CD1c-positive myeloid dendritic cell (primary cell): Measurements from ENCODE around the gene IL19.

Source experiments
- DNase-seq: peaks from one replicate; pipeline ENCODE4 v3.0.0-alpha.2; 2016; ENCODE audit errors: extremely low spot score

The IL19 gene

DNA sequence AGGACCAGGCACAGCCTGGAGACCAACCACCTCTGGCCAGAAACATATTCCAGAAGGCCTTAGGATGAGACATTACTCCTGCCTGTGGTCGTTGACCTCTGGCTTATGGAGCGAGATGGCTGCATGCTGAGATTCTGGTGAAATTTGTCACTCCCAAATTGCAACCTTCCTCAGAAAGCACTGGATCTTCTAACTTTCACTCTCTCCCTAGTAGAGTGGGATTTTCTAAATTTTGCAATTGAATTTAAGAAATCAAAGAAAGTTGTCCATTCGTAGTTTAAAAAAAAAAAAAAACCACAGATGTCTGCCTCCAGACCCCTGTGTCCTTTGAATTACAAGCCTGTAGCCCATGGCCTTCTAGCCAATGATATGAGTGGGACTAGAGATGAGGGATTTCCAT, 30.3 kb downstream of the IL19 start:
- DNase-seq, result no peak

DNA sequence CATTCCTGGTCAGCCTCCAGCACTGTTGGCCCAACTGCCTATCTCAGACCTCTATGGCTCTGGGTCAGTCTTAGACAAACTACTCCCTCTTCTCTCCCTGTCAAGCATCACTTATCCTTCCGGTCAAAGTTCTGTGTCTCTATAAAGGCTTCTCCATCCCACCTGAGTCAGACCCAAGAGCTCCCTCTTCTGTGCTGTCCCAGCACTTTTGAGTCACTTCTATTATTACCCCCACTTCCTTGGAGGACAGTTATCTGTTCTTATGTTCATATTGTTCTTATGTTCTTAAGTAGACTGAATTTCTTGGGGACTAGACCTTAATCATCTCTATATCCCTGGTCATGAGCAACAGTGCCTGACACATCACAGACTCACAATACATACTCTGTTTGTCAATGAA, 30.9 kb downstream of the IL19 start:
- DNase-seq, result no peak

DNA sequence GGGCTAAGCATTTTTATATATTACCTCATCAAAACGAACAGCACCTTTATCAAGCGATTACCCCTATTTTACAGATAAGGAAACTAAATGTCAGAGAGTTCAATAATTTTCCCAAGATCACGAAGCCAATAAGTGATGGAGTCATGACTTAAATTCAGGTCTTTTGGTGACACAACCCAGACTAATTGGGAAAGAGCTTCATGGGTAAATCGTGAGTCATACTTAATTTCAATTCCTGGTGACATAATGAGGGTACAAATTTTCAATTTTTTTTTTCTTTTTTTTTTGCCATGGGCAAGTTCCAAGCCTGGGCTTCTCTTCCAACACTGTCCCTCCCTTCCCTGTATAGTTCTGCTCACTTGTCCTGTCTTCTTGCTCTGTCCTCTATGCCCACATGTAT, 31.8 kb downstream of the IL19 start:
- peak; percentile 70 for DNase-seq

DNA sequence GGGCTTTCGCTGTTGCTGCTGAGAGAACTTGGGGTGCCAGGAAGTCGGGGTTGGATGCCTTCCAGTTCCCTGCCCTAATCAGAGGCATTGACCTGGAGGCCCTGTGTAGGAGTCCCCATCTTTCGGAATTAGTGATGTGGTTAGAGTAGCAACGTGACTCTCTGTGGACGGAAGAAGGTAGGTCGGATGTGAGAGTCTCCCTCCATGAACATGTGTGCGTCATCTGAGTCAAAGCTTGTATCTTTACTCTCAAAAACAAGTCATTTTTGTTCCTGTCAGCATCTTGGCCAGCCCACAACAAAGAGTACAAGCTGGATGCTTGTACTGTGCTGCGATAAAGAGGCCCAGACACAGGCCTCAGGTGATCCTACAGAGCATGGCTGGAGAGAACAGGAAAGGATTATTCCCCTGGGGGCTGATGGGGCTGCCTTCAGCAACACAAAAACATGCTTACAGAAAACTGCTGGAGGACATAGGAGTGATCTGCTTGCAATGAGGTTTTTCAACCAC, 32.7 kb downstream of the IL19 start:
- DNase-seq, result peak; percentile 54

DNA sequence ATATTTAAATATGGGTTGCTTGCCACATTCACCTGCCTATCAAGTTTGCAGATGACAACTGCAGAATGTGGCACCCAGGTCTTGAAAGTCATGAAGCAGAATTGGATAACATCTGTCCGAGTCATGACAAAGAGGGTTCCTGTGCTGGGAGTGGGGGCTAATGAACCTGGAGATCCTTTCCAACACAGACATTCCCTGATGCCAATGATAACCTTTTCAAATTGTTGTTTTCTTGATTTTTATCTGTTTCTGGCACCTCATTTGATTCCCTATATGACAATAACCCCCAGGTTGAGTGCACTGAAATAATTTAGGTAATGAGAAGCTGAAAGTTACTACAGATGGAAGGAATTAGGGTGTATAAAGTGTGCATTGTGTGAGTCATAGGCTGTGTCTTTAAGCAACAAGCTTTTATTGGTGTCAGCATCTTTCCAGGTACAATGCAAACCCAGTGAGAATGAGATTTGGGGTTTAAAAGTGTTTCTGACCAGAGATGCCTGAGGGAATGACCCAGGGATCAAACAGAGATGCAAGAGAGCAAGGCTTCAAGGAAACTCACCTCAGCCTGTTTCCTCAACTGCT, 33.7 kb downstream of the IL19 start:
- no peak for DNase-seq

DNA sequence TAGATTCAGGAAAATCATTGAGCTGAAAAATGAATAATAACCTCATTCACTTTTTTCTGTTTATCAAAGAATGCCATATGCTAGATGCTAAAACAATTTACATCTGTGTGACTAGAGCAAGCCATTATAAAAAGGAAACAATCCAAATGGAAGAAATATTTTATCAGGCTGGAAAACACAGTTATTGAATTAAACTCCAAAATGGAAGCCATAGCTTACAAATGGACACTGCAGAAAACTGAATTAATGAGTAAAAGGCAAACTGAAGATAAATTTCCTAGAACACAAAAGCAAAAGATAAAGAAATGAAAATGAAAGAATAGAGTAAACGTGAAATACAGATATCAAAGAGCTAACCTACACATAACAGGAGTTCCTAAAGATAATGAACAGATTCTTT, 34.8 kb downstream of the IL19 start:
- no peak for DNase-seq

DNA sequence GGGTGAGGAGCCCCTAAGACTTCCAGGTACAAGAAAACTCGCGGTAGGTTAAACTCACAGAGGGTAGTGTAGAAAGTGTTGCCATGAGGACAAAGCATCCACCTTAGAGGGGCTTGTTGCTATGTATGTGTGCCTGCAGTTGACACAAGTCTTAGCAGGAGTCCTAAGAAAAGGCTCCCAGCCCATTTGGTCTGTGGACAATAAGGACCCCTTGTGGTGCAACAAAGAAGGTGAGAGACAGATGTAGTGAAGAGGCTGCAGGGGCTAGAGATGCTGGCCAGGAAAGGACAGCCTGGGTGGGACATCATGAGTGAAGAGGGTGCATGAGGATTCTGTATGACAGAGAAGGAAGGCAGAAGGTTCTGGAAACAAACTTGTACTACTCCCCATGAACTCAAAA, 38.0 kb downstream of the IL19 start:
- DNase-seq, result peak; percentile 69

DNA sequence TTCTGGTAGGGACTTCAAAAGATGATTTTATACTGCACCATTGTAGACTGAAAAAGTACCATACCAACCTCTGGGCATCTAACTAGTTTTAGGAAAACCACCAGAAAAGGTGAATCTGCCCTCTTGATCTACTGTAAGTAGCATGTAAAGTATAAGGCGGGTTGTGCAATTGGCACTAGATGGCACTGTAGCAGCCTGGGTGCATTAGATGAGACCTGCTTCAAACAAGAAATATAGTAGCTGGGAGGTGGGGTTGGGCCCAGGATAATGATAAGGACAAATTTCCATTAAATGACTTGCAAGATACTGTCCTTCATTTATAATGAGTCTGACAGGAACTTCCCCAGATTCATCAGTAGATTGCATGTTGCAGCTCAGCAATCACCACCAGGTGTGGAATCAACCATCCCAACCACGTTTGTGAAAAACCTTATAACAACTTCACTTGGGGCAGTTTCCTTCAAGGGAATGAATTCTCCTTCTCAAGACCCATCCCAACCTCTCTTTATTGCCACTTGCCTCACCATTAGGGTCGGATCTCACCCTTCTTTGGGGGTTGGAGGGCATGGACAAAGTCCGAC, 39.0 kb downstream of the IL19 start:
- DNase-seq, result peak; percentile 54

DNA sequence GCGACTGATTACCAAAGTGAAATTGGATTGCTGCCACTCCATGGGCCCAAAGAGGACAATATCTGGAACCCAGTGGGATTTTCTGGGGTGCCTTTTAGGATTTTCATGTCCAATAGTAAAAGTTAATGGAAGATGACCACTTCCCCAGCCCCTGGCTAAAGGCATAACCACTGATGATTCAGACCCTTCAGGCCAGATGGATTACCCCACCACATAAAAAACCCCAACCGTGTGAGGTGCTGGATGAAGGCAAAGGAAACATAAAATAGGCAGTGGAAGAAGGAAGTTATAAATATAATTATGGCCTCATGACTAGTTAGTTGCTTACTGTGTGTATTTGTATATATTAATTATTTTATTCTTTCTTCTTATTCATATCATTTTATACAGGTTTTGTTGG, 41.9 kb downstream of the IL19 start:
- DNase-seq, result peak; percentile 24

DNA sequence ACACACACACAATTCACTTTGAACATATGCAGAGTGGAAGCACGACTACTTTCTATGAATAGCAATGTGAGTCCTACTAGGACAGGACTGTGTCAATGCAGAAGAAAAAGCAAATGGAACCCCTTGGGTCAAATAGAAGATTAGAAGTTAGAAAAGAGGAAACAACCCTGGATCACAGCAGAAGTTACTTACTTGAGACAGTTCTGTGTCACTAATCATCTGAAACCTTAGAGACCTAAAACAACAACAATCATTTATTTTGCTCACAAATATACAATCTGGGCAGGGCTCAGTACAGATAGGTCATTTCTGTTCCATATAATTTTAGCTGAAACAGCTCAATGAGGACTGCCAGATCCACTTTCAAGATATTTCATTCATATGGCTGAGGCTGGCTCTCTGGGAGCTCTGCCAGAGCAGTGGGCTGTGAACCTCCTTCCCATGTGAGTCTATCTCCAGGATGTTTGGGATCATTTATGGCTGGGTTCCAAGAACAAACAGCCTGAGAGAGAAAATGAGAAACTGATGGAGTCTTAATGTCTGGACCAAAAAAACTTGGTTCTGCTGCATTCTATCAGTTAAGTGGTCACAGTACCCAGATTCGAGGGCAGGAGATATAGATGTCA, 44.3 kb downstream of the IL19 start:
- peak; percentile 78 for DNase-seq

DNA sequence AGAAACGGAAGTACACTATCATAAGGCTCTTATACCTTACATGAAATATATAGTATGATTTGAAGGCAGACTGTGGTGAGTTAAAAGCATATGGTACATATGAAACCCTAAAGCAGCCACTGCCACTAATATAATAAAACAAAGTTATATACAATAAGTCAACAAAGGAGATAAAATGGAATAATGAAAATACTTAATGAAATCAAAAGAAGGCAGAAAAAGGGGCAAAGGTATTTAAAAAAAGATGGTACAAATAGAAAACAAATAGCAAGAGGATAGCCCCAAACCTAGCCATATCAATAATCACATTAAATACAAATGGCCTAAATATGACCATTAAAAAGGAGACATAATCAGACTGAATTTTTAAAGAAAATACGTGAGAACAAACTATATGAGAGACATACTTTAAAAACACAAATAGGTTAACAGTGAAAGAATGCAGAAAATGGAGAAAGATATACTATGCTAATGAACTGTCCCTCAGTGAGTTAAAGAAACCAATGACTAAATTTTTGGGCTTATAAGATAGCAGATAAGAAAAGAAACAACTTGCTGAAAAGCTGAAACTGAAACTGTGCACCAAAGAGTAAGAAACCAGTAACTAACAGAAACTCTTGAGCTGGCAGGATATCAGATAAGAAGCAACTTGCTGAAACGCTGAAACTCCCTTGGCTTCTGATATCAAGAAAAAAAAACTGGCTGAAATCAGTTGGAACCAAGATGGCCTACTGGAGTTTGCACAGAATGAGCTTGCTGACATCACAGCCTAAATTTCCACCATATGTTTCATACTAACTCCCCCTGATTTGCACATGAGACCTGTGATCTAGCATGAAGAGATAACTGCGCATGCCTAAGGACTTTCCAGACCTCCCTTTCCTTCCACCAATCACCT, 46.1 kb downstream of the IL19 start:
- no peak for DNase-seq

DNA sequence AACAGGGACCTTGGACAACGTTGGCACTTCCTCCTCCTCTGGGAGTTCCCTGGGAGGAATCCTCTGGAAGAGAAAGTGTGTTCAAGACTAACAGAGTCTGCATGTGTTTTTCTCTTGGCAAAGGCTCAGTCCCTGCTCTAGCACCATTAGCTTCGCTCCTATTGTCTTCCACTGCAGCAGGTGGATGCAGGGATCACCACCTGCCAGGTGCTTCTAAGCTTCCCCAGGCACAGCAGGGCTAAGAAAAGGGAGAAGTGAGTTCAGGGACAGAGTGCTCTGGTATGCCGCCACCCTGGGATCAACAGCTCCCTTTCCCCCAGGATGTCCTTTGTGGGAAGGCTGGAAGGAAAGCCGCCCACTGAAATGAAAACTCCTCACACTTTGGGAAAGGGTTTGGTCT, 50.9 kb downstream of the IL19 start:
- no peak for DNase-seq

DNA sequence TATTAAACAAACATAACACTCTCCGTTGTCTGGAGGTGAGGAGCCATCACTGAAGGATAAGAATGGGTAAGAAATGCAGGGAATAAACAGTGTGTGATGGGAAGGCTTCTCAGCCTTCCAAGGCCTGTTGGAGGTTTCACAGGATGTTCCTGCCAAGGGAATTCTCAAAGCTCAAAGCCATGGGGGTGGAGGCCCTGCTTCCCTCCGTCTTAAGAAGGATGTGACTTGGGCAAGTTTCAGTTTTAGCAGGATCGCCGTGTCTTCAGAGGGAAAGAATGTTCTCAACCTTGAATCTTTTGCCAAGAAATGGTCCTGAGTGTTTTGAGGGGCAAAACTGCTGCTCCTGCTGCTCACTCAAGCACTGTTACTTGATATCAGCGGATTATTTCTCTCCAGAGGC, 53.2 kb downstream of the IL19 start:
- DNase-seq, result no peak

DNA sequence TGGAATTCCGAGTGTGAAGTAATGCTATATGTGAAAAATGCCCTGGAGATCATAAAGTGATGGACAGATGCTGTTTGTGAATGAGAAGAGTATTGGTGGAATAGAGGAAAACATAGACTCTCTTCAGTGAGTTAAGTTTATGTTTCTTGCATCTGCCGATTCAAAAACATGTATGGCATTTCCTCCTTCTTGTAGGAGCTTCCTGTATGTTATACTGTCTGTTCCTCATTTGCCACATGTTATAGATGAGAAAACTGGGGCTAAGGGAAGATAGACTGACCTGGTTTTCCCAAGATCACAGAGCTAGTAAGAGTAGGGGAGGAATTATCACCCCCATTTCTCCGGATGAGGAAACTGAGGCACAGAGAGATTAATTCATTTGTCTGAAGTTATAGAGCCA, 53.8 kb downstream of the IL19 start:
- peak; percentile 69 for DNase-seq

DNA sequence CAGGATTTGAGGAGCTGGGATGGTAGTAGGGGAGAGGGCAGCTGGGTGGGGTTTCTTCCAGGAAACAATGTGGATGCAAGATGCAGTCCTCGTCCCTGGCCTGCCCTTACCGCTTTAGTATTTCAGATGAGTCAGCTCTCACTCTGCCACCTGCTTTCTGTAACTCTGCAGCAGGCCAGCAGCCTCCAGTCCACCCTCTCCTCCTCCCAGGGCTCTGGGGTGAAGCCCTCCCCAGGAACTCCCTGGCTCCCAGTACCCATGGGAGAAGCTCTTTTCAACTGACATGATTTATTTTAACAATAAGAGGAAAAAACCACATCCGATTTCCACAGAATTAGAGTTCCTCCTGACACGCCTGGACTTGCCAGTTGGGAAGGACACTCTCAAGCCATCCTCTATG, 55.8 kb downstream of the IL19 start:
- peak; percentile 23 for DNase-seq

DNA sequence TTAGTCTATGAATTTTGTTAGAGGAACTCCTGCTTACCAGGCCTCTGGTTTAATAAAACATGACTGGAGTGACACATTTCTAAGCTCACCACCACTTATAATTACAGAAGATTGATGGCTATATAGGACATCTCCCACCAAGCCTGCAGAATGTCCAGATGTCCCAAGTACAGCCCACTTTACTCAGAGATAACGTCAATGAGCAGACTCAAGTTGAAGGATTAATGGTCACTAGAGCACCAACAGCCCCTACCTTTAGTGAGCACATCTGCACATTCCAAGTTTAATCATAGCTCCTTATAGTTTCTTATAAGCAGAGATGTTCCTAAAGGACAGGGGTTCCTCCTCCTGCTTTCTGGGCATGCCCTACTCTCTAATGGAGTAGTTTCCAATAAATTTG, 57.5 kb downstream of the IL19 start:
- no peak for DNase-seq

DNA sequence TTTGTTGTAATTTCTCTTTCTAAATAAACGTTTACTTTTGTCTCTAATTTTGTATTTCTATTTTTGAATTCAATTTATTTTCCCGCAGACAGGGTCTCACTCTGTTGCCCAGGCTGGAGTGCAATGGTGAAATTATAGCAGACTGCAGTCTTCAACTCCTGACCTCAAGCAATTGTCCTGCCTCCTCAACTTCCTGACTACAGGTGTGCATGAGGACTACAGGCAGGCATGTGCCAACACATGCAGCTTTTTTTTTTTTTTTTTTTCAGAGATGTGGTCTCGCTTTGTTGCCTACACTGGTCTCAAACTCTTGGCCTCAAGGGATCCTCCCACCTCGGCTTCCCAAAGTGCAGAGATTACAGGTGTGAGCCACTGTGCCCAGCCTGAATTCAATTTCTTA, 58.2 kb downstream of the IL19 start:
- no peak for DNase-seq

DNA sequence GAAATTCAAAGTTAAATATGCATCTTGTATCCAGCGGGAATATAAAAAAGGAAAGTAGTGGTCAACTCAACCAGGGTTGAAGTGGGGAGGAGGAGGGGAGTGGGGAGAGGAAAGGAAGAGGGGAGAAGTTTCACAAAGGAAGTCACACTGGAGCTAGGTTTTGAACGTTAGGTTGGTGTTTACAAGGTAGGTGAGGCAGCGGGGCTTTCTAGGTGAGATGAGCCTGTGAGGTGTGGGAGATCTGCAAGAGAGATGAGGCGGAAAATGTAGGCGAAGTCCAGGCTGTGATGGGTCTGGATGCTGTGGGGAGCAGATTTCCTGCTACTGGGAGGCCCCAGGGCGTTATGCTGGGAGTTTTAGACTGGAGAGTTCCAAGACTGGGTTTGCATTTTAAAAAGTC, 58.7 kb downstream of the IL19 start:
- no peak for DNase-seq

DNA sequence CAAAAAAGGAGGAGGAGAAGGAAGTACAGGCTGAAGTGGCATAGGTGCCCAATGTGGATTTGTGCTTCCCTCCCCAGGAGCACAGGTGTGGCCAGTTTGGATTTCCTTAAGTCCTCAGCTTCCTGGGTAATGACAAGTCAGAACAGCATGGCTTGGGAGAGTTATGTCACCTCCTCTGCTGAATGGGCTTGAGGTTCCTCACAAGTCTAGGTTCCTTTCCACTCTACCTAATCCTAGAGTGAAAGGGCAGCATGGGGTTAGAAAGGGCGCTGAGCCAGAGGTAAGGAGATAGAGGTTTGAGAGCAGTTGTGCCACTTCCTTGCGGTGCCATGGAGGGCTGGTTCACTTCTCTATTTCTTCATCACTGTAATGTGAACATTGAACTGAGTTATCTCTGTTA, 59.3 kb downstream of the IL19 start:
- peak; percentile 65 for DNase-seq

DNA sequence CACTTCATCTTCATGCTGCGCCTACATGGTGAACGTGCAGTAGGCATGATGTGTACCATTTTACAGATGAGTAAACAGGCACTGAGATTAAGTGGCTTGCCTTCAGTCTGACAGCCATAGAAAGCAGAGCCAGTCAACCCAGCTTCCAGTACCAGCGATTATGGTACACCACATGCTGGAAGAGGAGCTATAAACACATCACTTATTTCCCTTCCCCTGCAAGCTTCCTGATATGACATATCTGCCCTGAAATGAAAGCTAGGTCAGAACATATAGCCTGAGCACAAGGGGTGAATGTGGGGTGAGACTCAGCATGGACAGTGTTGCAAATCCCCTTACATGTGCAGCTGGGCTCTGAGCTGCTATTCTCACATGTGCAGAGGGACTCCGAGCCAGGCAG, 61.1 kb downstream of the IL19 start:
- peak; percentile 24 for DNase-seq

DNA sequence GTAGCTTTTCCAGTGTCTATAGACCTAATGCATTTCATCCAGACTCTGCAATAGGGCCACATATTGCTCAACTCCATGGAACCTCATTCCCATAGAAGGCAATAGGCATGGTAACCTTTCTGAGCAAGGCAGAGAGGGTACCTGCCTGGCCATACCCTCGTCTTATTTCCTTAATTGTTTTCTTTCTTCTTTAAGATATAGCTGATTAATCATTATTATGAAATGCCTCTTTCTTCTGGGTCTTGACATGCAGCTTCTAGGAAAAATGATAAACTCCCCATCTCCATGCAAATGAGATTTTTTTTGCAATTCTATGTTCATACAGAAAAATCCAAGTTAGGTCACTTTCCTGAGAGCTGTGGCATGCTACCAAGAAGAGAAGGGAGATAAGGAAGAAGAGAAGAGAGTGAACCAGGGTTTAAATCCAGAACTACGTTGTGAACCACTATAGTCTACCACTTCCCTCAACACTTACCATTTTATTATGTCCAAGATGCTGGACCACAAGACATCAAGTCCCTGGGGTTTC, 61.8 kb downstream of the IL19 start:
- DNase-seq, result peak; percentile 35

DNA sequence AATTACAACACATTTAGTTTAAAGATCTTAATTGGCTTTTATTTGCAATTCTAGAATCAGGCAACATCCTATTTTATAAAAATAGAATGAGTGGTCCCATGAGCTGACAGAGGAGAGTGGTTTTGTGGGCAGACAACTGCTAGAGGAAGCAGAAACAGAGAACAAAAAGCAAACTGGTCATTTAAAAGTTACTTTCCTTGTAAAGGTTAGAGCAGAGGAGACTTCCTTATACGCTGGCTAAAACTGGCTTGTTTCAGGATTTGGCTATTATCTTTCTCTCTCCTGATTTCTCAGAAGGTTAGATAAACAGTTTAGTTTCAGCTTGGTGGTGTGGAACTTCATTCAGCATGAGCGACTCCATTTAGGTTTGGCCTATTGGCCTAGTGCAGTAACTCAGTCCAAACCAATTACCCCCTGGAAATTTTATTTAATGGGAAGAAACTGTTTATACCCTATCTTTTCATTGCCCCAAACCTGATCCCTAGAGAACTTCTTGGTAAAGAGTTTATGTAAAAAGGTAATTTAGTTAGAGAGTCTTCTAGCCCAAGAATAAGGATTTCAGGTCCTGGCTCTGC, 62.6 kb downstream of the IL19 start:
- DNase-seq, result peak; percentile 85
